ENCODE results near the gene ULK2.
"Not testable (repeated sequence)": the region's sequence is repeated elsewhere in the genome, so short reads cannot be mapped to it uniquely, and the experiment has no call there.

ULK2 gene

DNA sequence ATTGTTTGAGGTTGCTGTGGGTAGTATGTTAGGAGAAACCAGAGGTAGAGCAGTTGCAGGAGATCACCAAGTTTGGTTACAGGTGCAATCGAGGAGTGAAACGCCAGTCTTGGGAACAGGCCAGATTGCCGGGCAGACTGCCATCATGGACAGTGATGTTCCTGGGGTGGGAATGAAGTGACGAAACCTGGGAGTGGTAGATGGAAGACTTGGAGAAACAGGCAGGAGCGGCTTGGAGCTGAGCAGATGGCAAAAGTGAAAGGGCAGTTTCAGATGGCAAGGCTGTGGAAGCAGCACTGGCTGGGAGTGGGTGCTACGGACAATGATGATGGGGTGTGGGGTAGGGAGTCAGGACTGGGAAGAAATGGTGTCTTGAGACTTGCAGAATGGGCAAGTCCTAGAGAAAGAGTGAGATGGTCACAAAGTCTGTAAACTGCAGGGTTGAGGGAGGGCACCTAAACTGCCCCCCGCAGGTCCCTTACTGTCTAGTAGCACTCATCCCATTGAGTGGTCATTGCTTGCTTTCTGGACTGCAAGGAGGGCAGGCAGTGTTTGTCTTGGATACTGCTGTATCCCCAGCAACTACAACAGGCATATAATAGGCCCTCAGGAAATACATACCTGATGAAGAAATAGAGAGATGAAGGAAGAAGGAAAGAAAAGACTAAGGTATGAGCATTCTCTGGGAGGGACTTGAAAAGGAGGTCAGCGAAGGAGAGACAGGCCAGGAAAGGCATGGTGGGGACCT lies 29.5 kb upstream of the ULK2 start:
- no peaks in the 10 kb centered on the region for H3K9me3 ChIP-seq (ENCODE audit: control insufficient read depth, low read length)
- no peaks in the 10 kb centered on the region for H3K27me3 ChIP-seq (replicated peaks; ENCODE audit: control insufficient read depth, insufficient read depth, low read length, poor library complexity, severe bottlenecking)
- no peak overlapping the region for H3K27ac ChIP-seq (ENCODE audit: insufficient read depth, low read length, poor library complexity, severe bottlenecking)
- H3K4me1 ChIP-seq (ENCODE audit: control insufficient read depth, insufficient read depth, low read length, poor library complexity, severe bottlenecking) = no peaks in the 10 kb centered on the region
- H3K36me3 ChIP-seq (ENCODE audit: control insufficient read depth, insufficient read depth, low read length) = peaks cover 7% of the 10 kb centered on the region
- H3K4me3 ChIP-seq (ENCODE audit: insufficient read depth, low read depth, low read length, poor library complexity, severe bottlenecking) = no peak overlapping the region
- DNase-seq = no peak

DNA sequence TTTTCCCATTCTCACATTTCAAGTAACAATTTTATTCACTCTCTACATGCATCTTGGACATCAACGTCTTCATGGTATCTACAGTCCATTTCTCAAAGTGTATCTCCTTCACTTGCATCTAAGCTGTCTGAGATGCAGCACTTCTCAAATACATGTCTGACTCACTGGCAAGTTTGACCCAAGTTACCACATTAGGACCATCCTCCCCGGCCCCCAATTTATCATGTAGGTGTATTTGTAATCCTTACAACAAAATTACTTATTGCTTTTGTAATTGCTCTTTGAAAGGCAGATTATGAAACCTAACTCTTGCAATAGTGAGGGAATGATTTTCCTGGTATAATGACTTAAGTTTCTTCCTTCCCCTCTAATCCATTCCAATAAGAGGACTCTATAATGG lies 28.9 kb upstream of the ULK2 start:
- Histone ChIP-seq H3K27ac (ENCODE audit: insufficient read depth, low read length, poor library complexity, severe bottlenecking) (no peak overlapping the region), H3K9me3 (ENCODE audit: control insufficient read depth, low read length) (no peaks in the 10 kb centered on the region), H3K4me3 (ENCODE audit: insufficient read depth, low read depth, low read length, poor library complexity, severe bottlenecking) (no peak overlapping the region)

DNA sequence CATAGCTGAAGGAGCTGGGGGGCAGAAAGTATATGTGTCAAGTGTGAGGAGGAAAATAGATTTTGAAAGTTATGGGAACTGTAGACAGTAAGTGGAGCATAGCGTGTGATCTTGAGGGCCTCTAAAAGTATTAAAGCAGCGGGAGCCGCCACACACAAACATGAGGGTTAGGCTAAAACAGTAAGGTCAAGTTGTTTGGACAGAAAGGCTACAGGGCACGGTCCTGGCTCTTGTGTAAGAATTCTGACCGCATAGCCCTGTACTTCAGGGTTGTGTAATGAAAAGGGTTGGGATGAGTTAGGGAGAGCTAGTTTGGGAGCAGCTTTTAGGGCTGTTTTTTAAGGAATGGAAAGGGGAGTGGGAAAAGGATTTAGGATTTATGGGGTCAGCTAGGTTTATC lies 22.8 kb upstream of the ULK2 start:
- not testable (repeated sequence) for H3K4me1 ChIP-seq (ENCODE audit: control insufficient read depth, insufficient read depth, low read length, poor library complexity, severe bottlenecking); H3K27ac ChIP-seq (ENCODE audit: insufficient read depth, low read length, poor library complexity, severe bottlenecking); H3K36me3 ChIP-seq (ENCODE audit: control insufficient read depth, insufficient read depth, low read length); H3K27me3 ChIP-seq (replicated peaks; ENCODE audit: control insufficient read depth, insufficient read depth, low read length, poor library complexity, severe bottlenecking); H3K9me3 ChIP-seq (ENCODE audit: control insufficient read depth, low read length); DNase-seq; H3K4me3 ChIP-seq (ENCODE audit: insufficient read depth, low read depth, low read length, poor library complexity, severe bottlenecking)

More for the DNA sequence above, 28.9 kb upstream of the ULK2 start:
- Histone ChIP-seq H3K4me1 (ENCODE audit: control insufficient read depth, insufficient read depth, low read length, poor library complexity, severe bottlenecking) (no peaks in the 10 kb centered on the region), H3K27me3 (replicated peaks; ENCODE audit: control insufficient read depth, insufficient read depth, low read length, poor library complexity, severe bottlenecking) (no peaks in the 10 kb centered on the region), H3K36me3 (ENCODE audit: control insufficient read depth, insufficient read depth, low read length) (peaks cover 7% of the 10 kb centered on the region)
- no peak for DNase-seq

DNA sequence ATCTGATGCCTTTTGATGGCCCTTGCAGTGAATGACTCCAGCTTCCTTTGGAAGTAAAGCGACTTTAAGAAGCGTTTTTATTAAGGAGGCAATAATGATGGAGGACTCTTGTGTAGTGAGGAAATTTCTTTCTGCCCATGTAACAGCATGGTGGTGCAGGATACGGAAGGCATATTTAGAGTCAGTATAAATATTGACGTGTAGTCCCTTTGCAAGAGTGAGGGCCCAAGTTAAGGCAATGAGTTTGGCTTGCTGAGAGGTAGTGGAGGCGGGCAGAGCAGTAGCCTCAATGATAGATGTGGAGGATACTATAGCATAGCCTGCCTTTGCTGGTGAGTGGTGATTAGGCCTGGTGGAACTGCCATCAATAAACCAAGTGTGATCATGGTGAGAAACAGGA lies 22.3 kb upstream of the ULK2 start:
- not testable (repeated sequence) for H3K4me1 ChIP-seq (ENCODE audit: control insufficient read depth, insufficient read depth, low read length, poor library complexity, severe bottlenecking); H3K4me3 ChIP-seq (ENCODE audit: insufficient read depth, low read depth, low read length, poor library complexity, severe bottlenecking); DNase-seq; H3K9me3 ChIP-seq (ENCODE audit: control insufficient read depth, low read length); H3K27ac ChIP-seq (ENCODE audit: insufficient read depth, low read length, poor library complexity, severe bottlenecking); H3K36me3 ChIP-seq (ENCODE audit: control insufficient read depth, insufficient read depth, low read length); H3K27me3 ChIP-seq (replicated peaks; ENCODE audit: control insufficient read depth, insufficient read depth, low read length, poor library complexity, severe bottlenecking)

DNA sequence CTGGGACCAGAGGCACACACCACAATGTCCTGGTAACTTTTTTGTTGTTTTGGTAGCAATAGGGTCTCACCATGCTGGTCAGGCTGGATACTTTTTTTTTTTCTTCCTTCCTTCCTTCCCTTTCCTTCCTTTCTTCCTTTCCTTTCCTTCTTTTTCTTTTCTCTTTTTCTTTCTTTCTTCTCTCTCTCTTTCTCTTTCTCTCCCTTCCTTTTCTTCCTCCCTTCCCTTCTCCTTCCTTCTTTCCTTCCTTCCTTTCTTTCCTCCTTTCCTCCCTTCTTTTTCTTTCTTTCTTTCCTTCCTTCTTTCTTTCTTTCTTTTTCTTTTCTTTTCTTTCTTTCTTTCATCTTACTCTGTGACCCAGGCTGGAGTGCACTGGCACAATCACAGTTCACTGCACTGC lies 18.4 kb upstream of the ULK2 start:
- Histone ChIP-seq H3K27ac (ENCODE audit: insufficient read depth, low read length, poor library complexity, severe bottlenecking) (no peak overlapping the region), H3K4me3 (ENCODE audit: insufficient read depth, low read depth, low read length, poor library complexity, severe bottlenecking) (no peak overlapping the region), H3K36me3 (ENCODE audit: control insufficient read depth, insufficient read depth, low read length) (no peaks in the 10 kb centered on the region), H3K4me1 (ENCODE audit: control insufficient read depth, insufficient read depth, low read length, poor library complexity, severe bottlenecking) (no peaks in the 10 kb centered on the region), H3K27me3 (replicated peaks; ENCODE audit: control insufficient read depth, insufficient read depth, low read length, poor library complexity, severe bottlenecking) (no peaks in the 10 kb centered on the region), H3K9me3 (ENCODE audit: control insufficient read depth, low read length) (no peaks in the 10 kb centered on the region)
- DNase-seq = no peak

DNA sequence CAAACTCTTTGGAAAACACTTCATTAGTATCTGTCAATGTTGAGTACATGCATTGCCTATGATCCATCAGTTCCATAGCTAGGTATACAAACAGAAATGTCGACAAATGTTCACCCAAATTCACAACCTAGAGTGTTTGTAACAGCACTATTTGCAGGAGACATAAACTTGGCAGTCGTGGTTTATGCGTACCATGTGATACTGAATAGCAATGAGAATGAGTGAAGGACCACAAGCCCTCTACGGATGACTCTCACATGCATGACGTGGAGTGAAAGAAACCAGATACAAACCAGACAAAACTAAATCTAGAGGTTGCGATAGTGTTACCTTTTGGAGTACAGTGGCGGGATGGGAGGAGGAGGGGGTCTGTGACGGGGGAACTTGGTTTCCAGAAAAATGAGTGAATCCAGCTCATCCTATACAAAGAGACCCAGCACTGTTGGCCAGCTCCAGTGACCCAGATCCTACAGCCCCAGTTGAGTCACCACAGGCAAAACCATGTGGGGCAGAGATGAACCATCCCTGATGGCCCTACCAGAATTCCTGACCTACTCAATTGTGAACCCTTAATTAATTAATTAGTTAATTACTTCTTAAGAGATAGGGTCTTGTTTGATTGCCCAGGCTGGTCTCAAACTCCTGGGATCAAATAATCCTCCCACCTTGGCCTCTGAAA lies 15.9 kb upstream of the ULK2 start:
- no peak for DNase-seq
- H3K4me3 ChIP-seq (ENCODE audit: insufficient read depth, low read depth, low read length, poor library complexity, severe bottlenecking) = no peak overlapping the region
- no peaks in the 10 kb centered on the region for H3K9me3 ChIP-seq (ENCODE audit: control insufficient read depth, low read length)
- no peaks in the 10 kb centered on the region for H3K4me1 ChIP-seq (ENCODE audit: control insufficient read depth, insufficient read depth, low read length, poor library complexity, severe bottlenecking)
- no peaks in the 10 kb centered on the region for H3K27me3 ChIP-seq (replicated peaks; ENCODE audit: control insufficient read depth, insufficient read depth, low read length, poor library complexity, severe bottlenecking)
- H3K27ac ChIP-seq (ENCODE audit: insufficient read depth, low read length, poor library complexity, severe bottlenecking) = no peak overlapping the region
- H3K36me3 ChIP-seq (ENCODE audit: control insufficient read depth, insufficient read depth, low read length) = no peaks in the 10 kb centered on the region

DNA sequence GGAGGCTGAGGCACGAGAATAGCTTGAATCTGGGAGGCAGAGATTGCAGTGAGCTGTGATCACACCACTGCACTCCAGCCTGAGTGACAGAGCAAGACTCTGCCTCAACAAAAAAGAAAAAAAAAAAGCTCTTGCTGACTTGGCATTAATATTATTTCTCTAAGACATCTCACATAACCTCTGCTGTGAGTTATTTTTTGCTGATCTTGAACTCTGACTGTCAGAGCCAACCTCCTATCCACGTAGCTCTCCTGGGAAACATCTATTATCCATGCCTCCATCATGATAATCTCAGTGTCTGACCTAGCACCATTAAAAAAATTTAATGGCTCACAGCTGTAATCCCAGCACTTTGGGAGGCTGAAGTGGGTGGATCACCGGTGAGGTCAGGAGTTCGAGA lies 12.7 kb upstream of the ULK2 start:
- H3K4me1 ChIP-seq (ENCODE audit: control insufficient read depth, insufficient read depth, low read length, poor library complexity, severe bottlenecking) = peaks cover 22% of the 10 kb centered on the region
- no peak overlapping the region for H3K4me3 ChIP-seq (ENCODE audit: insufficient read depth, low read depth, low read length, poor library complexity, severe bottlenecking)
- H3K36me3 ChIP-seq (ENCODE audit: control insufficient read depth, insufficient read depth, low read length) = no peaks in the 10 kb centered on the region
- no peak overlapping the region for H3K27ac ChIP-seq (ENCODE audit: insufficient read depth, low read length, poor library complexity, severe bottlenecking)
- no peaks in the 10 kb centered on the region for H3K27me3 ChIP-seq (replicated peaks; ENCODE audit: control insufficient read depth, insufficient read depth, low read length, poor library complexity, severe bottlenecking)
- no peaks in the 10 kb centered on the region for H3K9me3 ChIP-seq (ENCODE audit: control insufficient read depth, low read length)
- DNase-seq = no peak

DNA sequence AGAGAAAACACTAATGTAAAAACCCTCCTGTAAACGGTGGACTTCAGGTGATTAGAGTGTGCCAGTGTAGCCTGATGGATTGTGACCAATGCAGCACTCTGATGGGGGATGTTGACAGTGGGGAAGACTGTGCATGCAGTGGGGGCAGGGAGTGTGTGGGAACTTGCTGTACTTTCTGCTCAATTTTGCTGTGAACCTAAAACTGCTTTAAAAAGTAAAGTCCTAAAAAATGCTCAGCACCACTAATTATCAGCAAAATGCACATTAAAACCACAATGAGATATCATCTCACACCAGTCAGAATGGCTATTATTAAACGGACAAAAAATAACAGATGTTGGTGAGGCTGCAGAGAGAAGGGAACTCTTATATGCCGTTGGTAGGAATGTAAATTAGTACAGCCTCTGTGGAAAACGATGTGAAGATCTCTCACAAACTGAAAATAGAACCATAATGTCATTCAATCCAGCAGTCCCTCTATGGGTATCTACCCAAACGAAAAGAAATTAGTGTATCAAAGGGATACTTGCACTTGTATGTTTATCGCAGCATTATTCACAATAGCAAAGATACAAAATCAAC lies 9.7 kb upstream of the ULK2 start:
- H3K36me3 ChIP-seq (ENCODE audit: control insufficient read depth, insufficient read depth, low read length) = no peaks in the 10 kb centered on the region
- H3K4me1 ChIP-seq (ENCODE audit: control insufficient read depth, insufficient read depth, low read length, poor library complexity, severe bottlenecking) = peaks cover 24% of the 10 kb centered on the region
- no peaks in the 10 kb centered on the region for H3K27me3 ChIP-seq (replicated peaks; ENCODE audit: control insufficient read depth, insufficient read depth, low read length, poor library complexity, severe bottlenecking)
- H3K27ac ChIP-seq (ENCODE audit: insufficient read depth, low read length, poor library complexity, severe bottlenecking) = peak overlapping the region; percentile 42
- H3K4me3 ChIP-seq (ENCODE audit: insufficient read depth, low read depth, low read length, poor library complexity, severe bottlenecking) = no peak overlapping the region
- no peaks in the 10 kb centered on the region for H3K9me3 ChIP-seq (ENCODE audit: control insufficient read depth, low read length)
- no peak for DNase-seq

DNA sequence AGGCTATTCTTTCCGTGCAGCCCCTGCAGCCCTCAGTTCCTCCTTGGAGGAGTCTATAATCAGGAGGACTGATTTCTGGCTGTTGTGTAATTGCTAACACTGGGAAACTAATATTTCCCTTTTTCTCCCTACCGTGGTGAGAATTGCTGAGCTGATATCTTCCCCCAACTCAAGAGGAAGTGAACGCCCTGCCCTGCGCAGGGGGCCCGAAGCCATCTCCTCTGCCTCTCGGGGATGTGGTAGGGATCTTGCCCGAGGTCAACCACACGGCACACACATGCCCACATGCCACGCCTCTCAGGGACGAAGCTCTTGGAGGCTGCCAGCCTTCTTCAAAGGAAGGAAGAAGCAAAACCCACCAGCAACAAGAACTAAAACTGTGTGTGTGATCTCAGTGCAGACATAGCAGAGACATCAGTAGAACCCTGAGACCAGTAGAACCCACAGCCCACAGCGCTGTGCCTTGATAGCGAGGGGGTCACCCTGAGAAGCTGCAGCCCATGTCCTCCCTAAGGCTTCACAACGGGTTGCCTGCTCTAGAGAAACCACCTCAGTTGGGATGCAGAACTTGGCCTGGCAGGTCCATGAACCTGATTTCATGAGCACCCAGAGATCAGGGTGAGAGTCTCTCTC lies 8.9 kb upstream of the ULK2 start:
- H3K4me3 ChIP-seq (ENCODE audit: insufficient read depth, low read depth, low read length, poor library complexity, severe bottlenecking) = peak overlapping the region; percentile 30
- peak in 2 of 3 donors; percentile 3 to 8 for DNase-seq
- H3K4me1 ChIP-seq (ENCODE audit: control insufficient read depth, insufficient read depth, low read length, poor library complexity, severe bottlenecking) = peaks cover 24% of the 10 kb centered on the region

DNA sequence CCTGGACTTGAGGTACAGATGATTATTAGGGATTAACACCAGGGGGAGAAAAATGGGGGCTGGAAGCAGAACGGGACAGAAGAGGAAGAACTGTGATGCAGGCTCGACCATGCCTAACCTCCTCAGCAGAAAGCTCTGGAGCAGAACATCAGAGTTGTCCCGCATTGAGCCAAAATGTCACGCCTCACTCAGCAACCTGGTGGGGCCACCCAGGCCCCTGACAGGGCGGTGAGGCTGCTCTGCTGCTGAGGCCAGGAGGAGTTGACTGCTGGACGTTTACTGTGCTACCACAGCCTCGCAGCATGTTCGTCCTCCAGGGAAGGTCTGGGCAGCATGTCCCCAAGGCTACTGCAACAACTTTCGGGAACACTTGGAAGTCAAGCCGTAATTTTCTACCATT lies 6.5 kb upstream of the ULK2 start:
- no peak overlapping the region for H3K27ac ChIP-seq (ENCODE audit: insufficient read depth, low read length, poor library complexity, severe bottlenecking)
- H3K27me3 ChIP-seq (replicated peaks; ENCODE audit: control insufficient read depth, insufficient read depth, low read length, poor library complexity, severe bottlenecking) = no peaks in the 10 kb centered on the region
- peaks cover 24% of the 10 kb centered on the region for H3K4me1 ChIP-seq (ENCODE audit: control insufficient read depth, insufficient read depth, low read length, poor library complexity, severe bottlenecking)
- DNase-seq = no peak
- H3K36me3 ChIP-seq (ENCODE audit: control insufficient read depth, insufficient read depth, low read length) = no peaks in the 10 kb centered on the region
- H3K4me3 ChIP-seq (ENCODE audit: insufficient read depth, low read depth, low read length, poor library complexity, severe bottlenecking) = no peak overlapping the region
- H3K9me3 ChIP-seq (ENCODE audit: control insufficient read depth, low read length) = no peaks in the 10 kb centered on the region

More for the DNA sequence above, 8.9 kb upstream of the ULK2 start:
- Histone ChIP-seq H3K27me3 (replicated peaks; ENCODE audit: control insufficient read depth, insufficient read depth, low read length, poor library complexity, severe bottlenecking) (no peaks in the 10 kb centered on the region), H3K9me3 (ENCODE audit: control insufficient read depth, low read length) (no peaks in the 10 kb centered on the region), H3K27ac (ENCODE audit: insufficient read depth, low read length, poor library complexity, severe bottlenecking) (peak overlapping the region; percentile 42), H3K36me3 (ENCODE audit: control insufficient read depth, insufficient read depth, low read length) (no peaks in the 10 kb centered on the region)
